CD4-positive, alpha-beta T cell treated with Interleukin-6 at 100 ng/mL for 8 hours (primary cell): Measurements from ENCODE around the gene PRAMEF7.
"Not testable (repeated sequence)": the region's sequence is repeated elsewhere in the genome, so short reads cannot be mapped to it uniquely, and the experiment has no call there.

Experiments used
- DNase-seq: peaks from one replicate; pipeline ENCODE4 v3.0.0-alpha.2; 2020; ENCODE audit warnings: mixed read lengths, low spot score

Gene PRAMEF7

GRCh38 chr1:12916310-12916709, at the start of gene PRAMEF7:
TSS of gene PRAMEF7 (plus strand) at chr1:12916610. CDS start at chr1:12917693, 1,083 bp downstream.
- DNase-seq = not testable (repeated sequence)

GRCh38 chr1:12878453-12878852, 38.0 kb upstream of the PRAMEF7 start:
- not testable (repeated sequence) for DNase-seq

- not testable (repeated sequence) for DNase-seq
These were observed 30.3 kb upstream of the PRAMEF7 start, which contains the start of gene PRAMEF4 for GRCh38 chr1:12886101-12886500. TSS of gene PRAMEF4 (minus strand) at chr1:12886201. CDS start at chr1:12883394, 2,807 bp downstream.

GRCh38 chr1:12898170-12898569, 18.2 kb upstream of the PRAMEF7 start, which contains the start of gene PRAMEF10:
TSS of gene PRAMEF10 (minus strand) at chr1:12898270. CDS start at chr1:12895847, 2,423 bp downstream.
- DNase-seq = not testable (repeated sequence)

GRCh38 chr1:12899186-12899585, 17.2 kb upstream of the PRAMEF7 start:
- DNase-seq = not testable (repeated sequence)

- not testable (repeated sequence) for DNase-seq
These were observed 12.4 kb upstream of the PRAMEF7 start for GRCh38 chr1:12903793-12904572.

GRCh38 chr1:12921749-12922148, 5.3 kb downstream of the PRAMEF7 start:
- DNase-seq = not testable (repeated sequence)

GRCh38 chr1:12924368-12924767, 8.0 kb downstream of the PRAMEF7 start:
- DNase-seq = not testable (repeated sequence)

GRCh38 chr1:12947480-12947879, 31.1 kb downstream of the PRAMEF7 start, which contains the start of gene PRAMEF6:
TSS of gene PRAMEF6 (minus strand) at chr1:12947580. CDS start at chr1:12942518, 5,062 bp downstream.
- DNase-seq = not testable (repeated sequence)
